Spleen (tissue), 11 donors: ENCODE data around the gene STK4. TPM values are rescaled to one million over a fixed set of nuclear protein-coding genes. Genes with fewer than 3 reads are reported as not detected.

Experiments
- DNase-seq: peaks from one replicate; pipeline ENCODE4 v3.0.0-alpha.2; 2020
- H3K27ac ChIP-seq, 8 donors: fragments of 200-600 bp; sonication (generic) in 7 of 8; 1 replicate in 4 of 8; 2 replicates in 4 of 8; pipeline versions ENCODE4 v1.5.0 to v1.8.0; 2016 to 2021; ENCODE audit warnings: inconsistent platforms in 4 of 8, mild to moderate bottlenecking in 4 of 8, moderate library complexity in 1 of 8
- H3K27me3 ChIP-seq, 7 donors: fragments of 200-600 bp; sonication (generic) in 6 of 7; replicated peaks in 1 of 7; 1 replicate in 4 of 7; 2 replicates in 3 of 7; pipeline versions ENCODE4 v1.5.0 to v1.8.0; 2016 to 2021; ENCODE audit warnings: inconsistent platforms in 3 of 7, mild to moderate bottlenecking in 1 of 7
- H3K36me3 ChIP-seq, 6 donors: fragments of 200-600 bp; sonication (generic) in 5 of 6; 1 replicate in 4 of 6; 2 replicates in 2 of 6; pipeline versions ENCODE4 v1.5.0 to v1.8.0; 2016 to 2021; ENCODE audit warnings: inconsistent platforms in 2 of 6
- H3K4me1 ChIP-seq, 6 donors: fragments of 200-600 bp; sonication (generic) in 5 of 6; 1 replicate in 3 of 6; 2 replicates in 3 of 6; pipeline versions ENCODE4 v1.5.0 to v1.8.0; 2016 to 2021; ENCODE audit warnings: inconsistent platforms in 3 of 6
- H3K4me3 ChIP-seq, 8 donors: fragments of 200-600 bp; sonication (generic) in 7 of 8; 1 replicate in 4 of 8; 2 replicates in 4 of 8; pipeline versions ENCODE4 v1.5.0 to v1.8.0; 2016 to 2021; ENCODE audit warnings: inconsistent platforms in 4 of 8, mild to moderate bottlenecking in 4 of 8, moderate library complexity in 2 of 8
- H3K9me3 ChIP-seq, 8 donors: fragments of 200-600 bp; sonication (generic) in 7 of 8; 1 replicate in 4 of 8; 2 replicates in 4 of 8; pipeline versions ENCODE4 v1.5.0 to v1.8.0; 2016 to 2021; ENCODE audit warnings: inconsistent platforms in 4 of 8
- POLR2A ChIP-seq, 3 donors: fragments of 450-650 bp; IDR thresholded peaks; one replicate each; pipeline ENCODE4 v1.5.1; 2017; ENCODE audit warnings: antibody characterized with exemption in 3 of 3, mild to moderate bottlenecking in 1 of 3
- POLR2AphosphoS5 ChIP-seq, 3 donors: sonication (generic); formaldehyde crosslinking; IDR thresholded peaks; one replicate each; pipeline ENCODE4 v1.5.1; 2017; ENCODE audit warnings: antibody characterized with exemption in 3 of 3
- WGBS, 5 donors: extraction: QIAGEN DNeasy Blood & Tissue Kit in 3 of 5; methylation state at CpG; one replicate each; pipeline versions ENCODE4 v1.1.5 to v1.1.7; 2013 to 2018; 5-methylcytosine and 5-hydroxymethylcytosine counted together
- intact Hi-C: fragments of 100-400 bp; cut with DNase I; formaldehyde crosslinking; loops from one replicate; pipeline ENCODE4 v1.15.0; 2023; ENCODE audit warnings: low total_unique reads
- polyA plus RNA-seq, 3 donors: library from polyadenylated mRNA; stranded (reverse); fragments of 200-250 nt; gene quantifications; one replicate each; pipeline ENCODE4 v1.2.1, GENCODE V29; 2013
- total RNA-seq, 7 donors: library from RNA; depleted of rRNA in 3 of 7; stranded (reverse); fragments of >200 nt in 3 of 7; fragmentation: NEBNext Ultra II Directional in 4 of 7; extraction: Animal tissue kit (Norgen Biotek cat#: 25700) in 4 of 7; gene quantifications; one replicate each; pipeline versions ENCODE4 v1.1.0 to v1.2.1, GENCODE V29; 2016 to 2021
- TF ChIP-seq, protein P1 (sequence below), 11 experiments: fragments of 200-600 bp in 7 of 11; fragments of 450-650 bp in 4 of 11; sonication (generic) in 4 of 11; IDR thresholded peaks in 8 of 11; conservative IDR thresholded peaks in 3 of 11; 1 replicate in 7 of 11; 2 replicates in 4 of 11; pipeline versions ENCODE4 v1.4.0 to v1.8.0; 2016 to 2021; ENCODE audit warnings: antibody characterized with exemption in 11 of 11, inconsistent platforms in 4 of 11, mild to moderate bottlenecking in 1 of 11
- donor health status: healthy with polysubstance abuse.
- donor health status: DM: no; HTN: no; CAD: no; lungs with moderate emphysema.
- donor health status: DM: no; HTN: no; CAD: no.
- donor health status: Bipolar disorder and iron deficiency.
- donor health status: healthy.
- donor health status: DM: no; HTN: no; CAD: no.
- donor health status: DM: yes; HTN: yes; CAD: no.

The STK4 gene
- total and polyA plus RNA-seq, 10 donors = 19.0 to 241 (median 124) TPM

DNA sequence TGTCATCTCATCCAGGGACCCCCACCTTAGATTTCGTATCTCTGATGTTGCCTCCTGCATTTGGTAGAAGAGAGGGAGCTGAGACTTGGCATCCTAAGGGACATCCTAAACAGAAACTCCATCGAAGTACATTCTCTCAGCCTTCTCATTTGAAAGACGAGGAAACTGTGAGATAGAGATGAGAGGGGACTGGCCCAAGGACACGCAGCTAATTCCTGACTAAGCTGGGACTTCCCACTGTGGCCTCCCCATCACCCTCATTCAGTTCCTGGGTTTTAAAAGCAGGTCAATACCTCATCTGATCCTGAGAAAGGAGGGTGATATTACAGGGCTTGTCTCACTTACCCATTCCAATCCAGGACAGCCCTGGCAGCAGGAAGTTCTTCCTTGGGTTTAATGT, 149.5 kb downstream of the STK4 start:
- Histone ChIP-seq H3K27me3 (peaks cover 0 to 70% (median 4%) of the 10 kb centered on the region in 7 donors), H3K9me3 (no peaks in the 10 kb centered on the region), H3K36me3 (no peaks in the 10 kb centered on the region), H3K4me3 (no peak overlapping the region), H3K4me1 (no peaks in the 10 kb centered on the region), H3K27ac (no peak overlapping the region)
- TF ChIP-seq POLR2AphosphoS5 (IDR thresholded peaks at IDR 0.05) (no peak), POLR2A (IDR thresholded peaks at IDR 0.05) (no peak)
- TF ChIP-seq, protein P1, sequence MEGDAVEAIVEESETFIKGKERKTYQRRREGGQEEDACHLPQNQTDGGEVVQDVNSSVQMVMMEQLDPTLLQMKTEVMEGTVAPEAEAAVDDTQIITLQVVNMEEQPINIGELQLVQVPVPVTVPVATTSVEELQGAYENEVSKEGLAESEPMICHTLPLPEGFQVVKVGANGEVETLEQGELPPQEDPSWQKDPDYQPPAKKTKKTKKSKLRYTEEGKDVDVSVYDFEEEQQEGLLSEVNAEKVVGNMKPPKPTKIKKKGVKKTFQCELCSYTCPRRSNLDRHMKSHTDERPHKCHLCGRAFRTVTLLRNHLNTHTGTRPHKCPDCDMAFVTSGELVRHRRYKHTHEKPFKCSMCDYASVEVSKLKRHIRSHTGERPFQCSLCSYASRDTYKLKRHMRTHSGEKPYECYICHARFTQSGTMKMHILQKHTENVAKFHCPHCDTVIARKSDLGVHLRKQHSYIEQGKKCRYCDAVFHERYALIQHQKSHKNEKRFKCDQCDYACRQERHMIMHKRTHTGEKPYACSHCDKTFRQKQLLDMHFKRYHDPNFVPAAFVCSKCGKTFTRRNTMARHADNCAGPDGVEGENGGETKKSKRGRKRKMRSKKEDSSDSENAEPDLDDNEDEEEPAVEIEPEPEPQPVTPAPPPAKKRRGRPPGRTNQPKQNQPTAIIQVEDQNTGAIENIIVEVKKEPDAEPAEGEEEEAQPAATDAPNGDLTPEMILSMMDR (IDR thresholded peaks at IDR 0.05 in 8 of 11, conservative IDR thresholded peaks at IDR 0.05 in 3 of 11) = no peak
- DNase-seq = no peak
- intact Hi-C loops = no loop called here
- WGBS, 5 donors = 59 to 86% (median 72%) methylated on average over 4 of the region's 4 CpGs

DNA sequence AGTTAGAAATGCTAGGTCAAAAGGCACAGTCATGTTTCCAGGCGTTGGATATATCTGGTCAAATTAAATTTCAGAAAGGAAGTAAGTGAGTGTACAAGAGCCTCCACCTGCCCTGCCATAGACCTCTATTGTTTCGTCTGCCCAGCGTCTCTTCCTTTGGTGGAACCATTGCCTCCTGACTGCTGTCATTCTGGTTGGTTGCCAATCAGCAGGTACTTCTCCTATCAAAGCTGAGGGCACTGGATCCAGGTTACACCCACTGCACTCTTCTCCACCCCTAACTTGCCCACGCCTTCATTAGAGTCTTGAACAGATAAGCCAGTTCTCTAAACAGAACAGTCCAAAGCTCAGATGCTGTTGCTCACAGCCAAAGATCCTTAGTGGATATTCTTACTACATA, 151.3 kb downstream of the STK4 start:
- intact Hi-C loops = no loop called here
- Histone ChIP-seq H3K27ac (no peak overlapping the region), H3K4me1 (no peaks in the 10 kb centered on the region), H3K36me3 (no peaks in the 10 kb centered on the region), H3K27me3 (peaks cover 0 to 57% (median 0%) of the 10 kb centered on the region in 7 donors), H3K9me3 (no peaks in the 10 kb centered on the region), H3K4me3 (no peak overlapping the region)
- DNase-seq = no peak
- 66 to 74% (median 68%) methylated on average over 4 of the region's 4 CpGs for WGBS, 5 donors
- TF ChIP-seq POLR2A (IDR thresholded peaks at IDR 0.05) = no peak
- TF ChIP-seq, protein P1 (IDR thresholded peaks at IDR 0.05 in 8 of 11, conservative IDR thresholded peaks at IDR 0.05 in 3 of 11) = no peak
- TF ChIP-seq POLR2AphosphoS5 (IDR thresholded peaks at IDR 0.05) = no peak

DNA sequence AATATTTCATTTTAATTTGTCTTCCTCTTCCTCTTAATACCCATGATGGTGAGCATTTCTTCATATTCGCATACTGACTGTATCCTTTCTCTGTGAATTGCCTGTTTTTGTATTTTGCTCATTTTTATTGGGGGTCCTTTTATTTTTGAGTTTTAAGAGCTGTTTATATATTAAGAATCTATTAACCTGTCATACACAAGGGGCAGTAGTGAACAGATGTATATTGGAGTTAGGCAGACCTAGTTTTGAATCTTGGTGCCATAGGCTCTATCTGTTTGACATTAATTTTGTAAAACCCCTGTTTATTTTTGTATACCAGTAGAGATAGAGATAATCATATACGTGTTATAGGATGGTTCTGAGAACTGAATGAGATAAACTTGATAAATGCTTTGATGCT, 151.7 kb downstream of the STK4 start:
- Histone ChIP-seq H3K36me3 (no peaks in the 10 kb centered on the region), H3K27ac (no peak overlapping the region), H3K9me3 (no peaks in the 10 kb centered on the region), H3K4me3 (no peak overlapping the region), H3K4me1 (no peaks in the 10 kb centered on the region), H3K27me3 (peaks cover 0 to 57% (median 0%) of the 10 kb centered on the region in 7 donors)
- no peak for TF ChIP-seq POLR2A (IDR thresholded peaks at IDR 0.05)
- TF ChIP-seq, protein P1 (IDR thresholded peaks at IDR 0.05 in 8 of 11, conservative IDR thresholded peaks at IDR 0.05 in 3 of 11) = no peak
- TF ChIP-seq POLR2AphosphoS5 (IDR thresholded peaks at IDR 0.05) = no peak
- intact Hi-C loops = no loop called here
- WGBS, 5 donors = 78 to 92% (median 90%) methylated on average over 2 of the region's 2 CpGs
- DNase-seq = no peak

DNA sequence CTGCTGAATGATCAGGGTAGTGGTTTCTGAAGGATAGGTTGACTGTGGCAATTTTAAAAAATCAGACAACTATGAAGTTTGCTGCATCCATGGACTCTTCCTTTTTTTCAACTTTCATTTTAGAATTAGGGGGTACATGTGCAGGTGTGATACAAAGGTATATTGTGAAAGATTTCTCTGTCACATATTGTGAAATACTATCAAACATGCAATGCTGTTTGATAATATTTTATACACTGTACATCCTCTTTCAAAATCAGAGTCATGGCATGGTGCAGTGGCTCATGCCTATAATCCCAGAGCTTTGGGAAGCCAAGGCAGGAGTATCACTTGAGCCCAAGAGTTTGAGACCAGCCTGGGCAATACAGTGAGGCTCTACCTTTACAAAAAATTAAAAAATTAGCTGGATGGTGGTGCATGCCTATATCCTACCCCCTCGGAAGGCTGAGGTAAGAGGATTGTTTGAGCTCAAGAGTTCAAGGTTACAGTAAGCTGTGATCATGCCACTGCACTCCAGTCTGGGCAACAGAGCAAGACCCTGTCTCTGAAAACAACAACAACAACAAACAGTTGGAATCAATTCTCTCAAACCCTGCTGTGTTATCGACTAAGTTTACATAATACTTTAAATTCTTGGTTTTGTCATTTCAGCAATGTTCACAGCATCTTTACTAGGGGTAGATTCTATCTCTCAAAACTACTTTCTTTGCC, 153.4 kb downstream of the STK4 start:
- no peaks in the 10 kb centered on the region for H3K36me3 ChIP-seq
- peaks cover 0 to 56% (median 0%) of the 10 kb centered on the region in 7 donors for H3K27me3 ChIP-seq
- TF ChIP-seq POLR2AphosphoS5 (IDR thresholded peaks at IDR 0.05) = no peak
- TF ChIP-seq POLR2A (IDR thresholded peaks at IDR 0.05) = no peak
- TF ChIP-seq, protein P1 (IDR thresholded peaks at IDR 0.05 in 8 of 11, conservative IDR thresholded peaks at IDR 0.05 in 3 of 11) = no peak
- H3K4me3 ChIP-seq = no peak overlapping the region
- no peak overlapping the region for H3K27ac ChIP-seq
- intact Hi-C loops = no loop called here
- H3K9me3 ChIP-seq = no peaks in the 10 kb centered on the region
- no peak for DNase-seq
- H3K4me1 ChIP-seq = no peaks in the 10 kb centered on the region
- 73 to 89% (median 85%) methylated on average over 2 of the region's 2 CpGs for WGBS, 5 donors
